NCI-H1930 (cell line): ENCODE results near the gene CARMIL1.
"Not testable (repeated sequence)": the region's sequence is repeated elsewhere in the genome, so short reads cannot be mapped to it uniquely, and the experiment has no call there.

Experiments
- DNase-seq, 2 experiments: peaks; one replicate each; lab custom pipeline; 2025; lab: John Stamatoyannopoulos, UW

CARMIL1 gene

GRCh38 chr6:25411316-25411950 is 132.3 kb downstream of the CARMIL1 start:
- peak in 1 of 2 experiments; percentile 57 for DNase-seq

DNA sequence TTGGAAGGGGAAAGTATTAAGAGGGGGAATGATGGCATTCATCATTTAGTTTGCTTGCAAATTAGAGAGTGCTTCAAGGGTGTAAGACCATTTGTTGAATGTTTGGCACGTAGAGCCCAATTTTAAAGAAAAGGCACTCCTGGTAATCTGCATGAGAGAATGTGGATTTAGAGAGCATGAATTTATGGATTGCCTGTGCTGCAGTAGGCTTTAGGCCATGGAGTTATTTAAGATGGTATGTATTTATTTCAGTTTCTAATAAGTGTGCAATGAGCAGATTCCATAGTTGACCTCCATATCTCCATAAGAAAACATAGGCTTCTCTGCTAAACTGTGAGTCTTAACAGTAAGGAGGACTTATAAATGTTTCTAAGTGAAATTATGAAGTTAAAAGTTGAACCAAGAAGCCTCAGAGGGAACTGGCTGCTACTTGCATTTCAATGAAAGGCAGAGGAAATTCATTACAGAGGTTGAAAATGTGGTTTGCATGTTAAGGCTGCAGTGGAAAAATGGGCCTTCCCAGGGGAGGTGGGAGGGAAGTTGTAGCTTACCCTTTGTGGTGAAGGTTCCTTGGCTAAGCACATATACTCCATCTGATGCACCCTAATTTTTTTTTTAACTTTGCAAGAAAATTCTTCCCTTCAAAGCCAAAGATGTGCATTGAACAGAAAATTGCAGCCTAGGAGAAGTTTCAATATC is 134.2 kb downstream of the CARMIL1 start:
- no peak for DNase-seq

- no peak for DNase-seq
Measured at GRCh38 chr6:25414168-25414567, 135.0 kb downstream of the CARMIL1 start.

GRCh38 chr6:25414755-25415154 is 135.6 kb downstream of the CARMIL1 start:
- no peak for DNase-seq

GRCh38 chr6:25415274-25415673 is 136.1 kb downstream of the CARMIL1 start:
- DNase-seq = no peak

DNA sequence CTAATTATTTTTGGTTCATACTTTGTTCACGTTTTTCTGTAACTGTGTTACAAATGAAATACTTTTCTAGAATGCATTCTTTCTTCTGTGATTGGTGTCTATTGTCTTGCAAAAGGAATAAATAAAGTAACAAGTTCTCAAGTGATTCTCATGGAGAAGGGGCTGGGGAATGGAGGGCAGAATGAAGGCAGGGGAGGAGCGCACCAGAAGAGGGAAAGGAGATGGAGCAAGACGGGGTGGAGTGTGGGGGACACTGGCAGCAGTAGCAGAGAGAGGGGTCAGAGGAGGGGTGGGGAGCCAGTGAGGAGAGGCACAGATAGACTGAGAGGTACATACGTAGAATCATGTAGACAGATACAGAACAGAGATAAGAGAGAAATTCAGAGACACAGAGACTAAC is 136.5 kb downstream of the CARMIL1 start:
- DNase-seq = no peak

DNA sequence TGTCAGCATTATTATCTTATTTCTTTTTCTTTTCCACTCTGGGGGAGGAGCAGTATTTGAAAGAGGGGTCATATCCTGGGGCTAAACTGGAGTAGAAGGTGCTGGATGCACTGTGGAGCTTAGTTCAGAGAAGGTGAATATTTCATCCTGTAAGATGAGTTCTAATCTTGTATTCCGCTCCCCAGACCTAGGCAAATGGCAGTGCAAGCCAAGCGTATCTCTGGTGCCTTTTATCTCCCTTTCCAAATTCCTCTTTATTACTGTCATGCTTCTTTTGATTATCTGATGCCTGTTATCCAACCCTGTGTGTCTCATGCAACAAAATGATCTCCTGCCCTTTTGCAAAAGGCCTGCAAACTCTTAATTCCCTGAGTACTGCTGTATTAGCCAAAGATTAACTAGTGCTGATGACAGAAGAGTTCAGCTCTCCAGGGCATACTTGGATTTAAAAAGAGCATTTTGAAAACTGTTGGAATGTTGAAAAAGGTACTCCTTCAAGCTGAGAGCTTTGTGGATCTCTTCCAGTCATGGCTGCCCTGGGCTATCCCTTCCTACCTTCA is 138.0 kb downstream of the CARMIL1 start:
- DNase-seq = no peak

- DNase-seq = no peak
Measured at GRCh38 chr6:25418454-25419052, 139.4 kb downstream of the CARMIL1 start.

DNA sequence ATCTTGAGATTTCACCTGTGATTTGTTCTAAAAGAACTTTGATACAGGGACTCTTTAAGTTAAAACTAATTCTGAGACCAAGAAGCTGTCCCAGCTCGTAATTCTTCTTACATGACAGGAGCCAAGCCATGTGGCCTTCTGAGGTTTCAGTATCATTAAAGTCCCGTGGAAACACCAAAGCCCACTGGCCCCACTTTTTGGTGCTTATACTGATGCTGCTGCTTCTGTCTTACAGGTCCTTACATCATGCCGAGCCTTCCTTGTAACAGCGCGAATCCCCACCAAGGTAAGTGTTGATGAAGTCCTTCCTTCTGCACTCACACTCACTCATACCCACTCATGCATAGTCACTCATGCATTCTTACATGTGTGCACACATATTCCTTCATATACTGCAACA is 140.7 kb downstream of the CARMIL1 start:
- no peak for DNase-seq

DNA sequence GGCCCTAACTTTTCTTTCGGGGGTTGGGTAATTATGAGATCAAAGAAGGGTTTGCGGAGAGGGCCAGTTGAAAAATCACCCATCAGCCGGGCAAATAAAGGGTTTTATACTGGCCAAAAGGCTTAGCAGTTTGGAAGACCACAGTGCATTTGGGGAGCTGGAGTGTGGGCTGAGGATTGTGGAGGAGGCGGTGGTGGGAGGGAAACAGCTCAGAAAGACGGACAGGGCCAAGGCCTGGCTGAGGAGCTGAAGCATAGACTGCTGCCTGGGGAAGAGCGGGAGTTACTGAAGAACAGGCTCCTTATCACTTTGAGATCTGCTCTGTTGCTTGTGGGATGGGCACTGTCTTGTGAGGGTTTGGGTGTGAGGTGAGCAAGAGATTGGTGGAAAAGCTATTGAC is 144.2 kb downstream of the CARMIL1 start:
- no peak for DNase-seq

DNA sequence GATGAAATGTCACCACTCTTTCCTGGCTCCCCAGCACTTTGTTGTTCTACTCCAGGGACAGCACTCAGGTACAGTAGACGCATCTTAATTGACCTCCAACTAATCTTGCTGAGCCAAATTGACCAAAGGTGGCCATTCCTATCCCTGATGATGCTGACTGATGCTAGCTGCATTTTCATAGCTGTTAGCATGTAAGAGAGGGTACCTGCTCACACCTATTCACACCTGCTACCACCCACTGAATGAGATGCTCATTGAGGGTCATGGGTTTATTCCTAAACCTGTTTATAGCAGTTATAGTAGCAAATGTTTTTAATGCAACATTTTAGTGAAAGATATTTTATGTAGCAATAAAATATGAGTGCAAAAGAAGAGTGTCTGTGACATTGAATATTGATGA is 145.1 kb downstream of the CARMIL1 start:
- no peak for DNase-seq

DNA sequence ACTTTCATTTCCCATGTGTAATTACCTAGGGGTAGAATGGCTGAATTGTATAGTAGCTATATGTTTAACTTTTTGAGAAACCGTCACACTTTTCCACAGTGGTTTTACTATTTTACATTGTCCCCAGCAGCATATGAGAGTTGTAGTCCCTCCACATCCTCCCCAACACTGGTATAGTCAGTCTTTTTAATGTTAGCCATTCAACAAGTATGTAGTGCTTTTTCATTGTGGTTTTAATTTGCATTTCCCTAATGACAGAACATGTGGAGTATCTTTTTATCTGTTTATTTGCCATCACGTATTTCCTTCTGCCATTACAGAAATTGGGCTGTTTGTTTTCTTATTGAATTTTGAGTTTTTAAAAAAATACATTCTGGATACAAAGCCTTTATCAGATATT is 148.4 kb downstream of the CARMIL1 start:
- DNase-seq = no peak

DNA sequence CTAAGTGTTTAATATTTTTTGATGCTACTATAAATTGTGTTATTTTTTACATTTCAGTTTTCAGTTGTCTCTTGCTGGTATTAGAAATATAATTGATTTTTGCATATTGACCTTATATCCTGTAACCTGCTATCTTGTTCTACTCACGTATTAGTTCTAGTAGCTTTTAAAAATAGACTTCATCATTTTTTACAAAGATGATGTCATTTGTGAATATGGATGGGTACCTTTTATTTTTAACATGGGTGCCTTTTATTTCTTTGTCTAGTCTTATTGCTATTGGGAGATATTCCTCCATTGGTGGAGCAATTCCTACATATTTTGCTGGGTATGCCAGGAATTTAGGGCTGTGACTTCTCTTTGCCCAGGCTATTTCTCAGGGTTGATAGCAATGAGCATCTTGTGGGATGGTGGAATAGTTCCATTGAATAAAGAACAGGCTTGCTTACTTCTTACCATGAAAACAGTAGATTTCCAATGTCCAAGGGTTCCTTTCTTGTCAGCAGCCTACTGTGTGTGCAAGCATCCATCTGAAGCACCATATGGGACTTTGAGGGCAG is 149.7 kb downstream of the CARMIL1 start:
- DNase-seq = no peak

DNA sequence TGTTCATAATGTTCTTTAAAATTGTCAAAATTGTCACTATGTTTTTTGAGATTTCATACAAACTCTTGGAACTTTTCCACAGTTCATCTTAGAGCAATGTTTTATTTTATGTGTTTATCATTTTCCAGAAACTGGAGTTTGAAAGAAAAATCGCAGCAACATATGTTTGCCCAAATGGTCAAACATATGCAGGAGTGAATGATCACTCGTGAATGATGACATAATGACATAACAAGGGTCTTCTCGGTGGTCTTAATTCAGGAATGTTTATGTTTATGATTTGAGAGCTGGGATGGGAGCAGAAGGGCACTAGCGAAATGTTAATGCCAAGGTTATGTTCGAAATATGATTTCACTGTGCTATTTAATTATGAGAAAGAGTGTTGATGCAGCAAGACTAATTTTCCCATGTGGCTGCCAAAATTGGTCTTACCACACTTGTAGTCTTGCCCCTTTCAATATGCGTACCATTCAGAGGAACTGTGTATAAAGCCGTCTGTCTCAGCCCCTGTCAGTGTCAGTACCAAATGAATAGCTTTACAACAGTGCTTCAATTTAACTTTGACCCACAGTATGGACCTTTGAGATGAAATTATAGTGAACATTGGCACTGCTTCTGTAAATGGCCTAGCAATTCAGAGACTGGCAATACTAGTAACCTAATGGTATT is 152.3 kb downstream of the CARMIL1 start:
- no peak for DNase-seq

GRCh38 chr6:25431975-25432307 is 152.8 kb downstream of the CARMIL1 start:
- no peak for DNase-seq

- no peak for DNase-seq
Measured at GRCh38 chr6:25434921-25435320, 155.7 kb downstream of the CARMIL1 start.

DNA sequence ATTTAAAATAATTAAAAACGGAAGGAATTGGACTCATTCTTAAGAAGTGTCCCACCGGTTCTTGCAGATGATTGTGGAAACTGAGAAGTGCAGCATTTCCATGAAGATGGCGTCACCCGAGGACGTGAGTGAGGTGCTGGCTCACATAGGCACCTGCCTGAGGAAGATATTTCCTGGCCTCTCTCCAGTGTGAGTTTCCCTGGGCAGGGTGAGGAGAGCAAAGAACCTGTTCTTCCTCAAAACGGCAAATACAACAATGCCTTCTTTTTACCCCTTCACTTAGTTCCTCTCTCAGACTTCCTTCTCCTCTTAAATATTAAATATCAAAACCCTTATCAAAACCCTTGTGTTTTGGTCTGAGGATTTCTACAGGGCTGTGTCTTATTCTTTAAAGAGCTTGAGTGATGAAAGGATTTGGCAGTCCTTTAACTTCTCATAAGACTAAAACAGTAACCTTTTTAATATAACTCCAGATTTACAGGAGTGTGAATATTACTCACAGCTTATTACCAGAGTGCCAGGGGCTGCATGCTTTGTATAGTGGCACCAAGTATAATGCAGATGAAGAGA is 156.3 kb downstream of the CARMIL1 start:
- no peak for DNase-seq

- DNase-seq = no peak
Measured at GRCh38 chr6:25436760-25437159, 157.6 kb downstream of the CARMIL1 start.

DNA sequence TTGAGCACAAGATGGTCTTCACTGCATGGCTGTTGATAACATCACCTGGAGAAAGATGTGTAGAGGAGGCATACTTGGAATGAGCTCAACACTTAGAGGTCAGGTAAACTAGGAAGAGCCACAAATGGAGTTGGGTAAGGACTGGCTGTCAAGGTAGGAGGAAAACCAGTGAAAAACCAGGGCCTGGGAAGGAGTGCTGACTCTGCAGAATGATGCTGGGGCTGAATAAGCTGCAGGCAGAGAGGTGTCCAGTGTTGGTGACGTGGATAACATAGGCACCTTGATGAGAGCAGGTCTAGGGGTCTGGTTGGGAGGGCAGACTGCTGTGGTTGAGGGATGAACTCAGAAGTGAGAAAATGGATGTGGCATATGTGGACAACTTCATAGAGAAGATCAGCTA is 160.2 kb downstream of the CARMIL1 start:
- DNase-seq = no peak

- no peak for DNase-seq
Measured at GRCh38 chr6:25441663-25442270, 162.6 kb downstream of the CARMIL1 start.

DNA sequence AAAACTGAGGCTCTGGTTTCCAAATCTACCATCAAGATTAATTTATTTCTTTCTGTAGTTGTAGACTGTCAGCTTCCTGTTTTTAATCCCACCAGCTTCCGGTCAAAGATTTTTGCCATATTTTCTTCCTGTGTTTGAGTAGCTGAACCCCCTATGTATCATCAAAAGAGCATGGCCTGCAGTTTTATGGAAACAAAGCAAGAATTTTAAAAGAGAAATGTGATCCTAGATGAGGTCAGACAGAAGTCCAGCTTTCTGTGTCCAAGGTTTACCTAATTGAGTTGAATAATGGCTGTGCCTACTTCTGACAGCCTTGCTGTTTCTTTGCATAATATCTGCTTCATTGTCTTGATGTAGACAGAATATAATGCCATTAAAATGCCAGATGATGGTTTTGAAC is 163.7 kb downstream of the CARMIL1 start:
- no peak for DNase-seq

GRCh38 chr6:25444521-25444920 is 165.3 kb downstream of the CARMIL1 start:
- not testable (repeated sequence) for DNase-seq
